Measurements from ENCODE around the gene CROT.

Gene CROT

DNA sequence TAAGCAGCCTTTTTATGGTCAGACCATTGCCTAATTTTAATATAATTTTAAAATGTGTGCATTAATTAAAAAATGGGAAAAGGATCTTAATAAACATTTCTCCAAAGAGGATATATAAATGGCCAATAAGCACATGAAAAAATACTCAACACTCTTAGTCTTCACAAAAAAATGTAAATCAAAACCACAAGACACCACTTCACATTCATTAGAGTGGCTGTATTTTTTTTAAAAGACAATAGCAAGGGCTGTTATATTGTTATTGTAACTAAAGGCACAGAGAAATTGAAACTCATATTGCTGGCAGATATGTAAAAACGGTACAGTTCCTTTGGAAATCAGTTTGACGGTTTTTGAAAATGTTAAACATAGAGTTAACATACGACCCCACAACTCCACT, 3.2 kb upstream of the CROT start:
- DNase-seq (ENCODE audit: low spot score), result no peak

DNA sequence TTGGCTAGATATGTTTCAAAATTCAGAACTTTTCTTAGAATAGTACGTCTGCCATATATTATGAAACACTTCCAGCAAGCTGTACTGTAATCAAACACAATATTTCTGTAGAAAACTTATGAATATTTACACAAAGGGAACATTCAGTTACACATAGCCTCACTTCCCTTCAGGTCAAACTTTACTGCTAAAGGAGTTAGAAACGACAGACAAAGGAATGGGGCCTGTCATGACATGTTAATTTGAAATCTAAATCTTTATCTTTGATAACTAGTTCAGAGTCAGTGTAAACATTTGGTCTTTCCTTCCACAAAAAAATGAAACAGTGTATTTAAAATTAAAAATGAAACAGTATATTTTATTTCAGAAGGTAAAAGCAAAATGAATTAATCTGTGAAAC, 1.0 kb upstream of the CROT start:
- DNase-seq (ENCODE audit: low spot score), result no peak

DNA sequence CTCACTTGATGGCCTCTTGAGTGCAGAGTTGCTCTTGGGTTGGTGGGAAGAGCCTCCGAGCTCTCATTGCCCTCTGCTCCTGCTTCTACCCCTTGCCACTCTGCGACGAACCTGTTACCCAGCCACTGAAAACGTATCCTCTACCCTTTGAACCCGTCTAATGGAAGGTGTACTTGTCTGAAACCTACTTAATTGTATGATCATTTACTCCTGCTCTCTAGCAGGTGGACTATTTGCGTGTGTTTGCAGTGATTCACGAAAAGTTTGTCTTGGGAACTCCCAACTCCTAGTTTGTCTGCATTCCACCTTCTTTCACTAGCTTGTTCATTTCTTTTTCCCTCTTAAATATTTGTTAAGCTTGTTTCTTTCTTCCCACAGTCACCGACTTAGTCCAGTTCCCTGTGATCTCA, 503 bp downstream of the CROT start:
- no peak for DNase-seq (ENCODE audit: low spot score)

DNA sequence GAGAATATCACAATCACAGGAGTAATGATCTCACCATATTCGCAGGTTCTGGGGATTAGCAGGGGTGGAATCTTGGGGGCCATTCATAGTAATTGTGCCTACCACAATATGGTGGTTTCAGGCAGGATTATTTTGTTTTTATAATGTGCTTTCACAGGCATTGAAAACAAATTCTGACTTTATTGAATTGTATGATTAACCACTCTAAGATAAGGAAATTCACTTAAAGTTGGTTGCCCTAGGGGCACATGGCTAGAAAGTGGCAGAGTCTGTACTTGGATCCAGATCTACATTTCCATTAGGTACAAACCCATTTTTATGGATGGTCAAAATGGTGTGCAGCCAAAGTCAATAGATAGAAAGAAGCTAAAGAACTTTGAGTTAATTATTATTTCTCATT, 1.7 kb downstream of the CROT start:
- no peak for DNase-seq (ENCODE audit: low spot score)

DNA sequence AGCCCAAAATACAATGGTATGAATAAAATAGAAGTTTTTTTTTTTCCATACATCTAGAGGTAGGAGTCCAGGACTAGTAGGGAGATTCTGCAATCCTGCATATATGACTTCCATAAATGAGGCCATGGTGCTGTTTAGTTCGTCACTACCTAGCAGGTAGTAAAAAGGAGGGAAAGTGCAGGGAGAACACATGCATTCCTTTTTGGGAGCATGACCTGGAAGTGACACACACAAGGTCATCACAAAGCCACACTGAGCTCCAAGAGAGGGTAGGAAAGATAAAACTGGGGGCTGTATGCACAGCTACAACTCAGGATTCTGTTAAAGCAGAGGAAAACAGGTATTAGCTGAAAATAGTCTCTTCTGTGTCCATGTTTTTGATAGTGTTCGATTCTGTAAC, 2.2 kb downstream of the CROT start:
- DNase-seq (ENCODE audit: low spot score), result no peak

DNA sequence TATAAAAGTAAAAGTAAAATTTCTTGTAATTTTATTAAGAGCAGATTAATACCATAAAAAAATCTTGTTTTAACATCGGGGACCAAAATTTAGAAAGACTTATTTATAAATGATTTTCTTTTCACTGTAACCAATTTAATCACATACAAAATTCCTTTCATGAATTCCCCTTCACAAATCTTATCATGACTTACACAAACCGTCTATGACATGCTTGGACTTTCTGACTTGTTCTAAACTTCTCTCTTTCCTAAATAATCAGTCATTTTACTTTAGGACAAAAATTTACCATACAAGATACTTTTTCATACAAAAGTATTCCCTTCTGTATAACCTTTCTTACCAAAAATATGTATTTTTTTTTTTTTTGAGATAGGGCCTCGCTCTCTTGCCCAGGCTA, 9.3 kb downstream of the CROT start:
- no peak for DNase-seq (ENCODE audit: low spot score)

DNA sequence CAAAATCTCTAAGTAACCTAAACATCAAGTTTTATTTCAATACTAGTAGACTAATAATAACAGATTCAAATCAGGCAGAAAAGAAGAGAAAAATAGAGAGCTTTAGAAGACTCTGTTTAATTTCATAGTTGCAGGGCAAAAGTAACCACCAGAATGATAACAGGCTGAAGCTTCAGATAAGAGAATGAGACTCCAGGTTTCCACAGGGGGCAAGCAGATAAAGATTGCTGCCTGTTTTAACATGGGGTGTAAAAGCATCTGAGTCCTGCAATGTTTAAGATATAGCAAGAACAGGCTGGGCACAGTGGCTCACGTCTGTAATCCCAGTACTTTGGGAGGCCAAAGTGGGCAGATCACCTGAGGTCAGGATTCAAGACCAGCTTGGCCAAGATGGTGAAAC, 11.0 kb downstream of the CROT start:
- DNase-seq (ENCODE audit: low spot score), result no peak

DNA sequence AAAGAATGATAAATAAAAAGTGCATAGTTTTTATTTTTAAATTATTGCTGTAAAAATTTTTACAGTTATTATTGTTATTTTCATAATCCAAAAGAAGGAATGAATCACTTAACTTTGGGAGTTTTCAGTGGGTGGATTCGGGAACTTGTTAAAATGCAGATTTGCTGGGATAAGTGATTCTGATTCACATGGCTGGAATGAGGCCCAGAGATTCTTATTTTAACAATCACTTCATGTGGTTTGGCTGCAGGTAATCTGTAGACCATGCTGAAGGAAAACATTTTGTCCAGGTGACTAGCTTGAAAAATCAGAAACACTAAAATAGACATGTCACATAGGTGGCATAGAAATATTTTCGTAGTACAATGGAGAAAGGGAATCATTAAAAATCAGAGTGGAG, 13.9 kb downstream of the CROT start:
- no peak for DNase-seq (ENCODE audit: low spot score)

DNA sequence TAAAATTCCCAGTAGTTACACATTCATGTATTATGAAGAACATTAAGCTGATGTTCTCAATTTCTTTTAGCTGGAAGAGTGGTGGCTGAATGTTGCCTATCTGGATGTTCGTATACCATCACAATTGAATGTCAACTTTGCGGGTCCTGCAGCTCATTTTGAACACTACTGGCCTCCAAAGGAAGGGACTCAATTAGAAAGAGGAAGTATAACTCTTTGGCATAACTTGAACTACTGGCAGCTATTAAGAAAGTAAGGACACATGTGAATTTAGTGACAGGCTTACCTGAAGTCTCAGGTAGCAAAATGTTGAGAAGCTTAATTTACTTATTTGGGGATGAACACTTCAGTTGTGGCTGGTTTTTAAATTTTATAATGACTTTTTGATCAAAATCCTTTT, 15.9 kb downstream of the CROT start:
- DNase-seq (ENCODE audit: low spot score), result no peak

DNA sequence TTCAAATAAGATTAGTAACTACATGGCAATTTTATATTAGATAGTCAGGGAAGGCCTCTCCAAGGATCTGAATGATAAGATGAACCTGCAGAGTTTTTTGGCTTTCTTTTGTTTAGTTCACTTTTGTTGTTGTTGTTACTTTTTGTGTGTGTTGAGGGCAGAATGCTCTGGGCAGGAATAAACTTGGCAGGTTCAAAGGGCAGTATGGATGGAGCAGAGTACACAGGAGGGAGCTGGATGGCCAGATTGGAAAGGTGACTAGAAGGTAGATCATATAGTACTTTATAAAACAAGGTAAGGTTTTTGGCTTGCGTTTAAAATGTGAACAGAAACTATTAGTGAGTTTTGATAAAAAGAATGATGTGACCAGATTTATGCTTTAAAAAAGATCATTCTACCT, 17.9 kb downstream of the CROT start:
- DNase-seq (ENCODE audit: low spot score), result no peak

DNA sequence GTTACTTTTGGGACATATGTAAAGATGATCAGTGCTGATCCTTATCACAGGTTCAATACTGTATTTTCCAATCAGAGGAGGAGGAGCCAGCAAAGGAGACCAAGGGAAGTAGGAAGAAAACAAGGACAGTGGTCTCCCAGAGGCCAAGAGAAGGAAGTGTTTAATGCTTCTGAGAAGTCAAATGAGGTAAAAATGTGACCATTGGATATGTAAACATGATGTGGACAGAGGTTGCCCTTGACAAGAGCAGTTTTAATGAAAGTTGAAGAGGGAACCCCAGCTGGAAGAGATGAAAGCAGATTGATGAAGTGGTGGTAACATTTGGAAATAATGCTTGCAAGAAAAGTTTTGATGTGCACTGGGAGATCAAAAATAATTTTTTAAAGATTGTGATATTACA, 18.8 kb downstream of the CROT start:
- no peak for DNase-seq (ENCODE audit: low spot score)

DNA sequence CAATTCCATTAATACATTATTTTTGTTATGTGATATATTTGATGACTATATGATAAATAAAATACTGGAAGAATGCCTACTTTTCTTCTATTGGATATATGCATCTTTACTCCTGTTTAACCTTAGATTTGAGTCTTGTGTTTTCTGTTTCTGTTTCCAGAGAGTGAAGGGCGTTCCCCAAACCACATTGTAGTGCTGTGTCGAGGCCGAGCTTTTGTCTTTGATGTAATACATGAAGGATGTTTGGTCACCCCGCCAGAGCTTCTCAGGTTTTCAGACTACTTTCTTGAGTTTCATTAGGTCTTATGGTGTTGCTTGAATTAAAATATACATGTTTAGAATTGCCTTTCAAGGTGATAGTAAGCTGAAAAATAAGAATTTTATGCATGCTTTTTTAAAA, 23.8 kb downstream of the CROT start:
- no peak for DNase-seq (ENCODE audit: low spot score)

DNA sequence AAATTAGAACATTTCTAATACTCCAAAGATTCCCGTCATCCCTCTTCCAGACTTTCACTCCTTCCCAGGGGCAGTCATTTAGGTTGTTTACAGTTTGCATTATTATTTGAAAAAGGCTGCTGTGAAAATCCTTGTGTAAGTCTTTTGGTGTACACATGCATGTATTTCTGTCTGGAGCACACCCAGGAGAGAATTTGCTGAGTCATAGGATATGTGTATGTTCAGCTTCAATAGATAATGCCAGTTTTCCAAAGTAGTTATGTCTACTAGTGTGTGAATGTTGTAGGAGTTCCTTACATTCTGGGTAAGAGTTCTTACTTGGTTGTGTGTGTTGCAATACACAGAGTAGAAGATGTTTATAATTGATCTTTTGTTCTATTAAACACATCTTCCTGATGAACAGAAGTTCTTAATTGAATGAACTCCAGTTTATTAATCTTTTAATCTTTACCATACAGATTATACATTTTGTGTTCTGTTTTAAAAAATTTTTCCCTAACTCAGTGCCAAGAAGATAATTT, 25.3 kb downstream of the CROT start:
- DNase-seq (ENCODE audit: low spot score), result no peak

DNA sequence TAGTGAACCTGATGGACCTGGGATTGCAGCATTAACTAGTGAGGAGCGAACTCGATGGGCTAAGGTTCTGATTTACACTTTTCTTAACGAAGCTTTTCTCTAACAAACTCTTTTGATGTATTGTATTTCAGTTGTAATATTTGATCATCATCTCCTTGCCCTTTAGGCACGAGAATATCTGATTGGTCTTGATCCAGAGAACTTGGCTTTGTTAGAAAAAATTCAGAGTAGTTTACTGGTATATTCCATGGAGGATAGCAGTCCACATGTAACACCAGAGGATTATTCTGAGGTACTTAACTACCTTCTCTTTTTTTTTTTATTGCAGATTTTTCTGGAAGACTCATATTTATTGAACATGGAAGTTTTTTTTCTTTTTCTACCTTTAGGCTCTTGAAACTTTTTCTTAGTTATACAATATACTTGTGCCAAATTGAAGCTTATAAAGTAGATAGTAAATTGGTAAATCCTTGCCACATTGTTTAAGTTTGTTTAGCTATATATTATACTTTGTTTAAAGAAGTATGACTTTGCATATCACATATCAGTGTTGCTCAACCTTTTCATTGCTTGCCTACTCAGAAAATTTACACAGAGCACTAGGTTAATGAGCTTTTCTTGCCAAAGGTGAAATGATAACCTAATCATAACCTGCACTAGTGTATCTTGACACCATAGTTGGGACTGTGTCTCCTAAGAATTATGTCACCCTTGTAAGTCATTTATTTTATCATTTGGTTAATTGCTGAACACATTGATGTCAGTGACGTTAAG, 30.4 kb downstream of the CROT start:
- DNase-seq (ENCODE audit: low spot score), result no peak

DNA sequence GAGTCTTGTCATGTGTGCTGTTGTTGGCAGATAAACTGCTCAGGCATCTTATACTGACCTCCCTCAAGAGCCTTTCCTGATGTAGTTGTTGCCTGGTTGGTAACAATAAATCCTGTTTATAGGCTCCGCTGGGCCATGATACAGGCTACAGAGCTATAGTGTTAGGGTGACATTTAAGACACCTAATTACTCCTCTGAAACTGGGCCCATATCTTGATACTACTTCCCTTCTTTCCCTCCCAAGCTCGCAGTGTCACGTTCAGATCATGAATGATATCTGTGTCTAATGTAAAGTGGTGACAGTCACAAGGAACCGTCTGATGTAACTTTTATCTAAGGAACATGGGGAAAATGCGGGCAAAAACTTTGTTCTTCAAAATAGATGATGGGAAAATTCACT, 35.4 kb downstream of the CROT start:
- no peak for DNase-seq (ENCODE audit: low spot score)

DNA sequence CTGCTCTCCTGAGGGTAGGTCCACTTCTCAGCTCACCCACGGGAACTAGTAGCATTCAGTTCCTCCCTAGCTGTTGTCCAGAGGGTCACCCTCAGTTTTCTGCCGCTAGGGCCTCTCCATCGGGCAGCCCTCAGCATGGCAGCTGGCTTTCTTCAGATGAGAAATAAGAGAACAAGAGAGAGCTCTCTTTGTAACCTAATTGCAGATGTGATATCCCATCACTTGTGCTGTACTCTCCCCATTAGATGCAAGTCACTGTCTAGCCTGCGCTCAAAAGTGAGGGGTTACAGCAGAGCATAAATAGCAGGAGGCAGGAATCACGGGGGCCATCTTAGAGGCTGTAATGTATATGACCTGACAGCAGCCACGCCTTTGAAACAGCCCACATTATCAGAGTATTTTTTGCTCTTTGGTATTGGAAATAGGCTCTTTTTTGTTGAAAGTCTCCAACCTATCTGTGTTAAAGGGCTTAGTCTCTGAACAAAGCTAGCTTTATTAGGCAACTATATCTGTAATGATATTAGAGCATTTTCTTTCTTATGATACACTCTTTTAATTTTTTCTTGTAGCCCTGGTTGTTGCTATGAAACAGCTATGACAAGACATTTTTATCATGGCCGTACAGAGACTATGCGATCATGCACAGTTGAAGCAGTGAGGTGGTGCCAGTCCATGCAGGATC, 45.7 kb downstream of the CROT start:
- DNase-seq (ENCODE audit: low spot score), result no peak

DNA sequence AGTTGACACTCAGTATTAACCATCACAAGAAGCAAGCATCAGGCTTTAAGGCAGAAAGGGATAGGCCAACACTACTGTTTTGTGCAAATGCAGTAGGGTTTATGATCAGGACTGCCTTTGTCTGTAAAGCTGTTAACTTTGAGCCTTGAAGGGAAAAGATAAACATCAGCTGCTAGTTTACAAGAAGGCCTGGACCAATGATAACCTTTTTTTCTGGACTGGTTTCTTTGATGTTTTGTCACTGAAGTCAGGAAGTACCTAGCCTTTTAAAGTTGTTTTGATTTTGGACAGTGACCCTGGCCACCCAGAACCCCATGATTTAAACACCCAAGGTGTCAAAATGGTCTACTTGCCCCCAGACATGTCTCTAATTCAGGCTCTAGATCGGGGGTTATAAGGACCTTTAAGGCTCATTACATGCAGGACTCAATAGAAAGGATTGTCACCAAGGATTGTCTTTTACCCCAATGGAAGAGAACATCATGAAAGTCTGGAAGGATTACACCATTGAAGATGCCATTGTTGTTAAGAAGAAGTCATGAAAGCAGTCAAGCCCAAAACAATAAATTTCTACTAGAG, 50.1 kb downstream of the CROT start:
- no peak for DNase-seq (ENCODE audit: low spot score)

DNA sequence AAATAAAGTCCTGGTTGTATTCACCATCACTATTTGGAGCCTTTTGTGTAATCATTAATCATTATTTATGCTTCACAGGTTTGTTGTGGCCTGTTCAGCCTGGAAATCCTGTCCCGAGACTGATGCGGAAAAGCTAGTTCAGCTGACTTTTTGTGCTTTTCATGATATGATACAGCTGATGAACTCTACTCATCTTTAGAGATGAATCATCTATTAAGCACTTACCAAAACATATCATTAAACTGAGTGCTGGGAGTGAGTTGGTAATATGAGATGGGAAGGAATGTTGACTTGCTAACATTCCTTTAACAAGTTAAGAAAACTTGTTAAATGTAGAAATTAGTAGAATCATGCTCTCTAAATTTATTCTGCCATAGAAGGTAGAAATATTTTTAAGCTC, 53.0 kb downstream of the CROT start:
- DNase-seq (ENCODE audit: low spot score), result no peak

DNA sequence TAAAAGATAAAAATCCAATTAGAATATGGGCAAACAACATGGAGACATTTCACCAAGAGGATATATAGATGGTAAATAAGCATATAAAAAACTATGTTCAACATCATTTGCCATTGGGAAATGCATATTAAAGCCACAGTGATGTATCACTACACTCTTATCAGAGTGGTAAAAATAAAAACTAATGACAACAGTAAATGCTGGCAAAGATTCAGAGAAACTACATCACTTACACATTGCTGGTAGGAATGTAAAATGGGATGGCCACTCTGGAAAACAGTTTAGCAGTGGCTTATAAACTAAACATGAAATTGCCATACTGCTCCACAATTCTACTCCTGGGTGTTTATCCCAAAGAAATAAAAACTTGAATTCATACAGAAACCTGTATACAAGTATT, 59.2 kb downstream of the CROT start:
- DNase-seq (ENCODE audit: low spot score), result no peak

DNA sequence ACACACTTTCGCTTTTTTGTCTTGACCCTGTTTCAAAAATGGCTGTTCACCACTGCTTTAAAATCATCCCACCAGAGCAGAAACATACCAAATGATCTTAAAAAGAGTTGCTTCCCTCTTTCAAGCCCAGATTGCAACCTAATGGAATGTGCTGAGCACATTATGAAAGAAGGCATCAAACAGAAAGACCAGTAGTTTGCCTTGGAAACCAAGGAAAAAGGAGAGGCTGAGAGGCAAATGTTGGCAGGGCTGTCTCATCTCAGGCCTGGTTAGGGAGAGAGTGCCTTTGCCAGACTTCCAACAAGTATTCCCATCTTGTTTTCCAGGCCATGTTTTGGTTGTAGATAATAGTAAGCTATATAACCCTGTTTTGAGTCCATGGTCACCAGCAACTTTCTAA, 65.7 kb downstream of the CROT start:
- DNase-seq (ENCODE audit: low spot score), result no peak

DNA sequence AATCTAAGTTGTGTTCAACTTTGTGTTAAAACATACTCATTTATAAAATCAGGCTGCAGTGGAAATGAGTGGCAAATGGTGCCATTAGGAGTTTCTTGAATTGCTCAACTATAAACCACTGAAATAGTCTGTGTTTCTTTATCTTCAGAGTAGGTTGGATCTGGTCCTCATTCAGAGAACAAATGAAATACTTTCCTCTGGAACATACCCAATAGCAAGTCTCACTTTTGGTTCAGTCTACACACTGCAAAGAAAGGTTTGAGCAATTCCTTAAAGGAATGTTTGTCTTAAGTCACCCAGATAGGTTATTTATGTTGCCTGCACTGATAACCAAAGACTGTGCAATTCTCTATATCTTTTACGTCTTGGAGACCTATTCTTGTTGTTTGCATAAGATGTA, 67.6 kb downstream of the CROT start:
- no peak for DNase-seq (ENCODE audit: low spot score)

DNA sequence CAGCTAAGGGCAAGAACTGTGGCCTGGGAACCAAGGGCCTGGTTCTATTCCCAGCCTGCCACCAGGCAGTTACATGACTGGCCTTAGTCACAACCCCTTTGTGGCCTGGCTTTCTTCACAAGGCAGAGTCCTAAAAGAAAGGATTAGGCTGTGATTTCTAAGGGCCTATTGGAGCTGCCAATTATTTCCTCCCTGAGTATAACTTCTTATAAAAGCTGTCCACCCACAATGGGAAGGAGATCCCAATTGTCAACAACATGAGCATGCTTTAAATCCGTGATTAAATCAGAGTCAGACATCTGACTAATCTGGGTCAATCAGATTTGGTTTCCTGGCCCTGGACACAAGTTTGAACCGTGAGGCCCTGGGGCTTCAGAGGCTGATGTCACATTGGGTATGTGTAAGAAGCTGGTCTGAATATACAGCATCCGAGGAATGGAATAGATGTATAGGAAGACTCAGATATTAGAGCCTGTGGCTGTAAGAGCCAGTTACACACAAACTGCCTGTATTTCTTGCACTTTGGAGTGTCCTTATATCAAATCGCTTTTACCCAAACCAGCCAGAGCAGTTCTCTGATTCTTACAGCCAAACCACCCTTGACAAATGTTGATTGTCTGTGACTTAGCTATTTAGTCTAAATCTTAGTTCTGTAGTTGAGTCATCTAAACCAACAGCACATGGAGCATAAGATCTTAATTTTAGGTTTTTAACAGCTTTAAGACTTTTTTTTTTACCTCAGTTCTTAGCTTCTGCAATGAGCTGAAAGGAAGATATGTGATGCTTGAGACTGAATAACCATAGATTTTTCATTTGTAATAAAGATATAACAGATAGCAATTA, 68.7 kb downstream of the CROT start:
- DNase-seq (ENCODE audit: low spot score), result no peak

DNA sequence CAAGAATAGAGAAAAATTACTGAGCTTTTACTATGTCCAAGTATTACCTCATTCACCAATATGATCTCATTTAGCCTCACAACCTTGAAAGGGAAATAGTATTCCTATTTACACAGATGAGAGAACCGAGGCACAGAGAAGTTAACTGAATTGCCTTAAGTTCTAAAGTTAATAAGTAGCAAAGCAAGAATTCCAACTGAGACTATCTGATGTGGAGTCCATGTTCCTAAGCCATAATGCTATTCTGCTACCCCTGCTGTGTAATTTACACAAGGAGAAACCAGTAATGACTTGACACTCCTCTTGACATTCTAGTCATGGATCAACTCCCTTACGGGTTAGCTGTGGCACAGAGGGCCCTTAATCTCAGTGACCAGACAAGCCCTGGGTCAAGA, 69.3 kb downstream of the CROT start:
- DNase-seq (ENCODE audit: low spot score), result no peak

Data from germinal center (tissue), 1 donor.